Activated CD8-positive, alpha-beta memory T cell treated with anti-CD3 and anti-CD28 coated beads, Interleukin-2, amount 50 U/mL, for 24 hours (primary cell): ENCODE measurements around the gene KRTAP3-3.
"Not testable (repeated sequence)": the region's sequence is repeated elsewhere in the genome, so short reads cannot be mapped to it uniquely, and the experiment has no call there.

Experiments
- DNase-seq: peaks from one replicate; pipeline ENCODE4 v3.0.0-alpha.2; 2020; ENCODE audit errors: extremely low read depth

KRTAP3-3 gene

DNA sequence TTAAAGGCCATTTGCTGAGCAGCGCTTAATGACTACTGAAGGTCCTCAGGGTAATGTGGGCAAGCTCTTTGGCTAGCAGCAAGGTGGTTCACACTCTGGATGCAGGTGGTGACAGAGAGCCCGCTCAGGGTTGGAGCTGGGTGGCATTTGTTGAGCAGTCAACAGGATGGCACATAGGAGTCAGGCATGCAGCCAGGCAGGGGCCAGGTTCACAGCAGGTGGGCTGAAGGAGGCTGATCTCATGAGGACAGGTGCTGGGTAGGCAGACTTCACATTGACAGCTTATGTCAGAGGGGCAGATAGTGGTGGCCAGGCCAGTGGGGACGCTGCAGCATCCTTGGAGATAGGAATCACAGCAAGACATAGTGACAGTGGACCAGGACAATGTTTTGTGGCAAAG, 10.4 kb upstream of the KRTAP3-3 start:
- no peak for DNase-seq

DNA sequence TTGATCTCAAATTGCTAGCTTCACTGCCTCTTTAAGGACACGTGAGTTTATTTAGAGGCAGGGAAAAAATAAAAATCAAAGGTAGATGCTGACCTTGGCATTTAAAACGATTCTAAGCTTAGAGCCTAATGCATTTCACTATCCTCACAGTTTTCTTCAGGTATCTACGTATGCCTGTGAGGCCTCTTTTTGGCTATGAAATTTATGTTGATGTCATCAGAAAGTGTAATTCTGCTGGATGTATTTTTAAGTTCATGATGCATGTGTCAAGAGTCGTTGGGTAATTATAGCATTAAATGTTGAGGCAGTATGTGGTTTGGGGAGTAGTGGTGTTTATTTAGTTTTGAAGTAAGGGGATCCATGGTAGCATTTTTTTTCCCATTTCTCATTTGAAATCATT, 10.0 kb upstream of the KRTAP3-3 start:
- no peak for DNase-seq

DNA sequence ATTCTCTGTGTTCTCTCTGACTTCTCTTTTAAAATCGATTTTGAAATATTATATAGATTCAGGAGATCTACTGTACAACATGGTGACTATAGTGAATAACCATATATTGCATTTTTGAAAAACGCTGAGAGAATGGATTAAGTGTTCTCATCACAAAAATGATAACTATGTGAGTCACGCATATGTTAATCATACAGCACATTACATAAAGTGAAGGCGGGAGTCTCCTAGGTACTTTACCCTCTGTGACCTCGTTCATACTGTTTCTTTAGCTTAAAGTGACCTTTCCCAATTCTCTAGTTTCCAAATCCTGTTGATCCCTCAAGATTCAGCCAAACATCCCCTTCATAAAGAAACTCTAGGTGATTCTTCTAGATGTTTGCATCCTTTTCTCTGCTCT, 8.8 kb upstream of the KRTAP3-3 start:
- no peak for DNase-seq

DNA sequence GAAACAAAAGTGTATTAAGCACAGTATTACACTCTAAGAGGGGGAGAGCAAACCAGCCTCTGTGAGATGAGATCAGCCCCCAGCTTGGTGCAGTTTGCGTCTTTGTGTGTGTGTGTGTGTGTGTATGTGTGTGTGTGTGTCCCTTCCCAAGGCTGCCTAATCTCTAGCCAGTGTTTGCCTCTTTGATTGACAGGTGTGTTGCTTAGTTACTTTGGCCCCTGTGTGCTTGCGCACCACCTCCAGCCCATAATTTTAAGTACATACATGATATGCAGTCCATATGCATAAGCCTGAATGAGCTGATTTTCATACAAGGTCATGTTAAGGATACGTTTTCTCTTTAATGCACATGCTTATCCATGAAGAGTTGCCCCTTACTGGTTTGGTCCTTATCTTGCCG, 7.8 kb upstream of the KRTAP3-3 start:
- no peak for DNase-seq

DNA sequence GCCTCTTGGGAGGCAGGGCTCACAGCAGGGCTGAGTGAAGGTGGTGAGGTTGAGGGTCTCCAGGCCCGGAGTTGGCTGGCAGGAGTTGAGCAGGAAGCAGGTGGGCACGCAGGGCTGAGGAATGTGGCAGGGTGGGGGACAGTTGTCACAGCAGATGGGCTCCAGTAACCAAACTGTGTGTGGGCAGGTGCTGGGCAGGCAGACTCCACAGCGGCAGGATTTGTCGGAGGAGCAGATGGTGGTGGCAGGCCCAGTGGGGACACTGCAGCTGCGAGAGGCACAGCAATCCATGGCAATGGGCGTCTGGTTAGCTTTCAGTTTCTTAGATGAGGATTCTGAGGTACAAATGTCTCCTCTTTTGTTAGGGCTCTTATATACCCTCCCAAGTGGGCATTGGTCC, 5.6 kb upstream of the KRTAP3-3 start, which contains the start of gene KRTAP3-2:
Gene KRTAP3-2, minus strand, starts transcription at position 344 of the 400 bp plus-strand sequence. Its CDS starts 53 bp downstream, at position 291.
- not testable (repeated sequence) for DNase-seq

DNA sequence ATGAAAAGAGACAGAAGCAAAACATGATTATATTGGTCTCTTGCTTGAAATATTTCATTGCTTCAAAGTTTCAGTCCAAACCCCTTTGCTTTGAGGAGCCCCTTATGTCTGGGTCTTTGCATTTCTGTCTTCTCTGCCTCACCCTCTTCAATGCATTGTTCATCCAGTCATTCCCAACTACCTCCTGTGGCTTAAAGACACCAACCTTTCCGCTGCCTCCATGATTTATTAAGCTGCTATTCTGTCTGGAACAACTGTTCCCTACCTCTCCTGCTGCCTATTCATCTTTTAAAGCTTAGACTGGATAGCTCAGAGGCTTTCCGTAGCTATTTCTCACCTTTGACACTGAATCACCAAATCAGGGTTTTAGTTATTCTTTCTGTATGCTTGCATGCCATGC, 3.4 kb upstream of the KRTAP3-3 start:
- no peak for DNase-seq

DNA sequence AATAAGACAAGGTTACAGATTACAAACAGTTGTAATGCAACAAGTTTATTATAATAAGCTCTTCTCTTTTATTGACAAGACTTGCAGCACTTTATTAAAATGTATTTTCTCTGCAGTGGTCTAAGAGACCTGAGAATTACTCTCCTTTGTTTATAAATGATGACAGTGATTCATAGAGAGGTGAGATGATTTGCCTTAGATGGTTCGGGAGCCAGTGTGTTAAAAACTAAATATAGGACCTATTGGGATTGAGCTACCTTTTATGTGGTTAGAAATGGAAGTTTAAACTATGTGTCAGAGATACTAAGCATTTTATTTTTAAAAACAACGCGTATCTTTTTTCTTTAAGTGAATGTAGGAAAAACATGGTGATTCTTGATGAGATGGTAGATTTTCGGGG, 2.9 kb upstream of the KRTAP3-3 start:
- DNase-seq, result no peak

DNA sequence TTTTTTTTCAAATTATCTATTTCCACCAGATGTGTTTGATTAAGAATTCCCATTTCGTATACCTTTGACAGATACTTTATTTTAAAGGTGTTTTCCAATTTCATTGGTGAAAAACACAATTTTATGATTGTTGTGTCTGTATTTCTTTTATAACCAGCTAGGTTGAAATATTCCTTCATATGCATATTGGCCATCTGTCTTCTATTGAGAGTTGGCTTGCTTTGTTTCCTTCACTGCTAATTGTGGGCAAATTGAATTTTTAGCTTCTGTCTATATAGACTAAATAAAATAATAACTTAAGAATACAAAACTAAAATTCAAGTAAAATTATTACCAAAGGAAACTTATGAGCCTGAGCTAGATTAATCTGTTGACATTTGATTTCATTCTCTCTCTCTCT, 1.2 kb upstream of the KRTAP3-3 start:
- no peak for DNase-seq

DNA sequence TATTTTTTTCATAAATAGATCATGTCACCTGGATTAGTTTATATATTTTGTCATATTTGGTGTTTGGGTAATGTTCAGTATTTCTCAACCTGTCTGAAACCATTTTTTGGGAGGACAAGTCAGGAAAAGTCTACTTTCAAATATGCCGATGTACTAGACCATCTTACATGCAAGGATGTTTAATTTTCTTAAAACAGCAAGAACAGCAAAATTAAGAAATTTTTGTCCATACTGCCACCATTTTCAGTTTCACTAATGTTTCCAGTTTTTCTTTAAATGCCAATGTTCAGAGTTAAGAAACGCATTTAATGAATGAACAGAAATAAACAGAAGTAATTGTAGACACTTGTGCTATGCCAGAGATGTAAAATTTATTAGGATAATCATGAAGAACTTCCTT, 880 bp downstream of the KRTAP3-3 start:
- no peak for DNase-seq

DNA sequence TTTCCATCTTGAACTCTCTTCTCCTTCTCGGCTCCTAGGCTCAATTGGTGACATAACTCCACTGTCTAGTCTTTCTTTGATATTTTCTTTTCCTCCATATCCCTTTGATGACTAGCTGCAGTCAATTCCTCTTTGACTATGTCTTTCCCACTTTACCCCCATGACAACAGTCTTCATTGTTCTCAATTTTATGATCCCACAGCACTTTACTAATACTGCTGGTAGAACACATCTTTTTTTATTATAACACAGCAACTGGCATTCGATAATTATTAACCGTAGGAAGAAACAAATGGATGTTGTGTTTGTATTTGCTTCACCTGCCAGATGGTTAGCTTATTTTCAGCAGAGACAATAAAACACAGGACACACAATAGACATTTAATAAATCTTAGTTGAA, 1.3 kb downstream of the KRTAP3-3 start:
- DNase-seq, result no peak

DNA sequence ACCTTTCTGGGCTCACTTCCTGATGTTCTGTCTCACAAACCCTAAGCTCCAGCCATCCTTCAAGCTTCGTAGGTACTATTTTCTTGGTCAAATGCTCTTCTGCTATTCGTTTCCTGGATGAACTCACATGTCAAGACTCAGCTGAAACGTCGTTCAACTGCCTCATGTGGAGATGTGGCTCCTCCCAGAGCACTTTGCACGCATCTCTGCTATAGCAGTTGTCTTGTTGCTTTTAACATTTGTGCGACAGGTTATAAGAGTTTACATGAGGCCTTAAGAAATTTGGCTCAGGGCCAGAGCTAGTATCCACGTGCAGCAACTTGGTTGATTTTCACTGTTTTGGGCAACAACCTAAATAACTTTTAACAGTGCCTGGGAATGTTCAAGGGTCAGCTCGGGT, 7.0 kb downstream of the KRTAP3-3 start:
- DNase-seq, result no peak

DNA sequence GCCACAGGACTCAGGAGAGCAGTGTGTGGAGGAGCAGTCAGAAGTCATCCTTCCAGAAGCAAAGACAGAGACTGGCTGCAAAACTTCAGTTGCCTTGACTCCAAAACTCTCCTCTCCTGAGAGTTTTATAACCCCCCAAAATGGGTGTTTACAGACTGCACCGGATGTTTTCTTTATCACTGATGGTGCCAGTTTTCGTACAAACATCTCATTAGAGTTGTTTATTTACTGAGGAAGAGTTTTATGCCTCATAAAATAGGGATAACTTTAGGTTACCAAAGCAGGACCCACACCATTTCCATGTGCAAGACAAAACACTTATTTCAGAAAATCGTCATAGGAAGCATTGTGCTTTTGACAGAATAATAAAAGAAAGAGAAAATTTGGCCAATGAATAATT, 9.7 kb downstream of the KRTAP3-3 start, which contains the start of gene KRT40:
Gene KRT40, minus strand, starts transcription at position 101 of the 400 bp plus-strand sequence. Its CDS starts 53 bp downstream, at position 48.
- DNase-seq, result no peak

DNA sequence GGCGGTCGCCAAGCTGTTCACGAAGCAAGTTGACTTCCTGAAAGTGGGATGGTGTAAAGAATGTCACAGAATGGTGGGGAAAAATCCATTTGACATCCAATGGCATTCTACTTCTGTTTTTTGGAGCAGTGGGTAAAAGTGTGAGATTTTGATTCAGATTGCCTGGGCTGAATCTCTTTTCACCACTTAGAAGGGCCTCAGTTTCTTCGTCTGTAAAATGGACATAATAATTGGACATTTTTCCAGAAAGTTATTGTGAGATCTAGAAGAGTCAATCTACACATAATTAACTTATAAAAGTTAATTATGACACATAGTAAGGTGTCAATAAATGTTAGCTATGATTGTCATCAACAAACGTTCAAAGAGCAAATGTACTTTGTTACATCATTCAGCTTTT, 12.8 kb downstream of the KRTAP3-3 start:
- no peak for DNase-seq

DNA sequence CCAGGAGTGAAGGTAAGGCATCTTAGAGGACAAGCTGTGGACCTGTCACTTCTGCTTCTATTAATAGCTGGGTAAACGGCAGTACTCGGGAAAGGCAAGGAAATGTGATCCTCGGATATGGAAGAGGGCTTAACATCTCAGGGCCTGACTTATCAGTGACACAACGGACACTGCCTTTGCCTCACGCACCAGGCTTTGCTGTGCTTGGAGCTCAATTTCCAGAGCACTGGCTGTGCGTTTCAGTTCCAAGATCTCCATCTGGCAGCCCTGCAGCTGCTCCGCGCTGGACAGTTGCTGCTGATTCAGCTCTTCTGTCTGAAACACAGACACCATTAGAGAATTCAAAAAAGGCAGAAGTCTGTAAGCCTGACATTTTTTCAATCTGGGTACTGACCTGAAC, 13.4 kb downstream of the KRTAP3-3 start:
- DNase-seq, result no peak

DNA sequence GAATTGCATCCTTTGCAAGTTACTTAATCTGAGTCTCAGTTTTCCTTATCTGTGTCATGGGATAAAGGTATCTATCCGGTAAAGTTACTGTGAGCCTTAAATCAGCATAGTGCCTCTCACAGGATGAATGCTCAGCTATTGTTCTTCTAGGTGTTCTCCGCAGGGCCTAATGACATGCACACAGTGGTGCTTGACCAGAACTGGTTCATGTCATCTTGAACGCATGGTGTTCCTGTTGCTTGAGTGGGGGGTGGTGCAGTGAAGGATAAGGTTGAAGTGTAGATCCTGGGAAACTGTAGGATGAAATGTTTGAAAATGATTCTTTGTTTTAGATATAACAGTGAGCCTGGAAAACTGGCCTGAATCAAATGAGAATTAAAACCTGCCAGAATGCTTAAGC, 13.8 kb downstream of the KRTAP3-3 start:
- DNase-seq, result no peak

DNA sequence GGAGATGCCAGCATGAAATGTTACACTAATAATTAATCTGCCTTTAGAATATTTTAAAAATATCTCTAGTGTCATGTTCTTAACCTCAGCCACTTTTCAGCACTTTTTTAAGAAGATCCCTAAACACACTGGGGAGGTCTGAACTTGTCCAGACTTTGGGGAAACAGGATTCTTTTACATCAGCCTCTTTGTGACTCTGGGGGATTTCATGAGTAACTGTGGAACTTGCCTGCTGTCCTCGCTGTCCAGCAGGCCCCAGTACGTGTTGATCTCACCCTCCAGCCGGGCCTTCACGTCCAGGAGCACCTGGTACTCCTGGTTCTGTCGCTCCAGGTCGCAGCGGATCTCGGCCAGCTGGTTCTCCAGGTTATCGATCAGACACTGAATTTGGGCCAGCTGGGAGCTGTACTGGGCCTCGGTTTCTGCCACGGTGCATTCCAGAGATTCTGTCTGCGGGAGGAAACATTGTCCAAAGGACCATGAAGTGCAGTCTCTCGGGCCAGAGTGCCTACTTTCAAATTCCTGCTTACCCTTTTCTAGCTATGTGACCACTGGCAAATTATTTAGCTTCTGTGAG, 15.3 kb downstream of the KRTAP3-3 start:
- no peak for DNase-seq

DNA sequence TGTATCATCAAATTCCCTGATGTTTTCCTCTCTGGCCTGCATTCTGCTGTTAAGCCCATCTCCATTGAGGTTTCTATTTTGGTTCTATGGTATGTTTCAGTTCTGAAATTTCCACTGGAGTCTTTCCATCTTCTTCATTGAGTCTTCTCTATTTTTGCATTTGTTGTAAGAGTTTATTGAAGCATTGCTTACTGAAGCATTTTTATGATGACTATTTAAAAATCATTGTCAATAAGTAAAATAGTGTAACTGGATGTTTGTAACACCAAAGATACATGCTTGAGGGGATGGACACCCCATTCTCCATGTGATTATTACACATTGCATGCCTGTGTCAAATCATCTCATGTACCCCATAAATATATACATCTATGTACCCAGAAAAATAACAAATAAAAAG, 18.4 kb downstream of the KRTAP3-3 start:
- DNase-seq, result no peak

DNA sequence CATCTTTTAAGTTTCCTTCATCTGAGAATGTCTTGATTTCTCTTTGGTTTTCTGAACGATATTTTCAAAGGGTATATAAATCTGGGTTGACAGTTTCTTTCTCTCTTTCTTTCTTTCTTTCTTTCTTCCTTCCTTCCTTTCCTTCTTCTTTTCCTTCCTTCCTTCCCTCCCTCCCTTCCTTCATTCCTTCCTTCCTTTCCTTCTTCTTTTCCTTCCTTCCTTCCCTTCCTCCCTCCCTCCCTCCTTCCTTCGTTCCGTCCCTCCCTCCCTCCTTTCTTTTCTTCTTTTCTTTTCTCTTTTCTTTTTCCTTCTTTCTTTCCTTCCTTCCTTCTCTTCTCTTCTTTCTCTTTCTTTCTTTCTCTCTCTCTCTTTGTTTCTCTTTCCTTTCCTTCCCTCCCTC, 19.6 kb downstream of the KRTAP3-3 start:
- DNase-seq, result no peak

DNA sequence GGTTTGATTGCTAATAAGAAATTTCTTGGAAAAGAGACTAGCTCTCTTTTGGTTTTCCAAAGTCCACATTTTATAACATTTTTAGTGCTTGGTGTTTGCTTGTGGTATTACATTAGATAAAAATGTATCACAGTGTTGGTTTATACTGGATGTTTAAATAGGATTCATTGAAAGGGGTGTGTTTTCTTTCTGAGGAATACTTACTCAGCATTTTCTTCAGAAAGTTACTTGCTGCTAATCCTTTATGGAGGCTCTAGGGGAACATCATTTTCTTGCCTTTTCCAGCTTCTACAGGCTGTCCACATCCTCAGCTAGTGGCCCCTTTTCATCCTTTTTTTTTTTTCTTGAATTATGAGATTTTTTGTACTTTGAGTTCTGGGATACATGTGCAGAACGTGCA, 26.4 kb downstream of the KRTAP3-3 start:
- no peak for DNase-seq

DNA sequence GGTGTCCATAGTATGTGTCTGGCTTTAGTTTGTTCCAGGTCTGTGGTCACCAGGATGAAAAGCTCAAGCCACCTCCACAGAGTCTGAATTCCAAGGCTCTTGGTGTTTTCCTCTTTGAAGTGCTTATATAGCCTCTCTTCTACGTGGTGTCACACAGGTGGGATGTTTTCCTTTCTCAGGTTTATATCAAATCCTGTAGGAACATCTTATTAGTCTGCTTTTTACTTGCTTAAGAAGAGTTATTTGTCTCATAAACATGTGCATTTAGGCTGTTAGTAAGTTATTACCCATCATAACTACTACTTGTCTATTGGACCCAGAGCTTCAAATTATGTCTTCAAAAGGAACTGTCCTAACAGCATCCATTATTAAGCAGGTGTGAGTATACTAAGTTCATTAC, 27.1 kb downstream of the KRTAP3-3 start, which contains the start of gene KRT39:
Gene KRT39, minus strand, starts transcription at position 101 of the 400 bp plus-strand sequence. Its CDS starts 92 bp downstream, at position 9.
- DNase-seq, result no peak

DNA sequence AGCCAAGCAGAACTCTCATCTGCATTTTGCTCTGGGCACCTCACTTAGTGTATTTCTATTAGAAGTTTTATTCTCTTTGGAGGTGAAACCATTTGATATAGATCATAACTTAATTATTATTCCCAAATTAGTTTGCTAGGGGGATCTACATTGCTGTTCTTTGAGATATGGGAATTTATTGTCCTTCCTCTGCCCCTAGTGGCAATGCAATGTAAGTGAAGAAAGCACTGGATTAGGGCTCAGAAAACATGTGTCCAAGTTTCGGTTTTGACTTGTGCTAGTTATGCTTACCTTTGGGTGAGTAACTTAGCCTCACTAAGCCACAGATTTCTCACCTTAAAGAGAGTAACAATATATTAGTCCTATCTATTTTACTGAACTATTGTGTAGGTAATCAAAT, 30.1 kb downstream of the KRTAP3-3 start:
- no peak for DNase-seq

DNA sequence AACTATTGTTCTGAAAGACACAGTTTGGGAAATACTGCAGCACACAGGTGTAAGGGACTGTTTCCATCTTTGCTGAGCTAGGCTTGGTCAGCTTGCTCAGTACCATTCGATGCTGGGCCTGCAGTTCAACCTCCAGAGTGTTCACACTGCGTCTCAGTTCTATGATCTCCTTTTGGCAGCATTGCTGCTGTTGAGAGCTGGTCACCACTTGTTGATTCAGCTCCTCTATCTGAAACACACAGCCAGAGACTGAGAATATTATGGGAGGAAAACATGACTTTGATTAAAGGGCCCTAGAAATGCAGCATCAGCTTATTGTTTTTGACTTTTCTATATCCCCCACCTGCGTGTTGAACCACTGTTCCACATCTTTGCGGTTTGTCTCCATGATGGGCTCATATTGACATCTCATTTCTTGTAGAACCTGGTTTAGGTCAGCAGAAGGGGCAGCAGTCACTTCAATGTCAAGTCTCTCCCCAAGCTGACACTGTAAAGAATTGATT, 31.9 kb downstream of the KRTAP3-3 start:
- no peak for DNase-seq

DNA sequence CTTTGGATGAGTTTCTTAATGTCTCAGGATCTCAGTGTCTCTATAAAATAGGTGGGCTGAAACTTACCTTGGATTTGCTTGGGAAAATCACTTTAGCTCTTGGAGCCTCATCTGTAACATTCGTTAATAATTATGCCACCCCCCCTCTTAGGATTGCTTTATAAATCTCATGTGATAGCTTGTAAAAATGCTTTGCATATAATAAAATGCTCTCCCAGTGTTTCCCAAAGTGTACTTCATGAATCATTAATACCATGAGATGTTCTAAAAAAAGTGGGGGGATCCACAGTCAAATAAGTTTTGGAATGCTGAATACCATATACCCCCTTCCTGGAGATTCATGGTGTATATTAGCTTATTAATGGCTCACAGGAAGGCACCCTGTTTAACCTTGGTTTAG, 32.4 kb downstream of the KRTAP3-3 start:
- DNase-seq, result no peak

DNA sequence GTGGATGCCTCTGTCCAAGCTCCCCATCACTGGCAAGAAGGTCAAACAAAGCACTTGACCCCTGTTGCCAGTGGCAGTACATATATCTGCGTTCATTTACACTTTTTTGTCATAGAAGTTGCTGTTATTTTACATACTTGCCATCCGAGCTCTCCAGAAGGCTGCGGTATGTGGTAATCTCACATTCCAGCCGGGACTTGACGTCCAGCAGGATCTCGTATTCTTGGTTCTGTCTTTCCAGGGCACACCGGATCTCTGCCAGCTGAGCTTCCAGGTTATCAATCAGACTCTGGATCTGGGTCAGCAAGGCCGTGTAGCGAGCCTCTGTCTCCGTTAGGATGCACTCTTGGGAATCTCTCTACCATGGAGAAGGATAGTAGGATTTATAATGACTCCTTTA, 33.8 kb downstream of the KRTAP3-3 start:
- no peak for DNase-seq
